H9 (cell line): ENCODE results near the gene CA7. TPM values are rescaled to one million over a fixed set of nuclear protein-coding genes. Genes with fewer than 3 reads are reported as not detected.
A peak's percentile ranks its signal among the peaks of the same experiment; 100 is the strongest.

ENCODE experiments used
- DNase-seq: peaks from one replicate; pipeline ENCODE4 v3.0.0-alpha.2; 2017
- H2AFZ ChIP-seq: one replicate; pipeline ENCODE4 v1.6.1; 2013; ENCODE audit warnings: mild to moderate bottlenecking, low read length, control low read depth, moderate library complexity
- H2AK5ac ChIP-seq: 2 replicates; pipeline ENCODE4 v1.6.1; 2013; ENCODE audit warnings: low read length, control low read depth, mixed read lengths; ENCODE audit not compliant: insufficient read length
- H2BK120ac ChIP-seq: one replicate; pipeline ENCODE4 v1.6.1; 2013; ENCODE audit warnings: low read depth, mild to moderate bottlenecking, low read length, control low read depth, inconsistent platforms; ENCODE audit not compliant: poor library complexity, severe bottlenecking
- H2BK12ac ChIP-seq: 2 replicates; pipeline ENCODE4 v1.6.1; 2013; ENCODE audit warnings: low read length, control low read depth, mixed read lengths, low read depth; ENCODE audit not compliant: insufficient read length
- H2BK15ac ChIP-seq: 2 replicates; pipeline ENCODE4 v1.6.1; 2013; ENCODE audit warnings: low read depth, low read length, control low read depth
- H2BK20ac ChIP-seq: one replicate; pipeline ENCODE4 v1.6.1; 2013; ENCODE audit warnings: low read depth, mild to moderate bottlenecking, low read length, control low read depth, inconsistent platforms; ENCODE audit not compliant: poor library complexity, severe bottlenecking
- H2BK5ac ChIP-seq: 2 replicates; pipeline ENCODE4 v1.6.1; 2013; ENCODE audit warnings: low read length, control low read depth, mixed read lengths; ENCODE audit not compliant: insufficient read length
- H3K14ac ChIP-seq: 2 replicates; pipeline ENCODE4 v1.6.1; 2013; ENCODE audit warnings: low read length, control low read depth; ENCODE audit not compliant: insufficient read depth
- H3K18ac ChIP-seq: 2 replicates; pipeline ENCODE4 v1.6.1; 2013; ENCODE audit warnings: low read depth, mild to moderate bottlenecking, mixed read lengths, low read length, control low read depth; ENCODE audit not compliant: insufficient read length
- H3K23ac ChIP-seq: 2 replicates; pipeline ENCODE4 v1.6.1; 2013; ENCODE audit warnings: low read length, control low read depth, mixed read lengths, low read depth; ENCODE audit not compliant: insufficient read length
- H3K23me2 ChIP-seq: 2 replicates; pipeline ENCODE4 v1.6.1; 2013; ENCODE audit warnings: low read depth, mild to moderate bottlenecking, mixed read lengths, low read length, control low read depth; ENCODE audit not compliant: insufficient read length, poor library complexity, severe bottlenecking
- H3K27ac ChIP-seq: 2 replicates; pipeline ENCODE4 v1.5.1; 2013; ENCODE audit warnings: low read length, control low read depth, mixed read lengths, low read depth; ENCODE audit not compliant: insufficient read length
- H3K27me3 ChIP-seq: 2 replicates; pipeline ENCODE4 v1.6.1; 2013; ENCODE audit warnings: low read length, control low read depth, inconsistent platforms; ENCODE audit not compliant: insufficient read depth
- H3K4ac ChIP-seq: 2 replicates; pipeline ENCODE4 v1.6.1; 2013; ENCODE audit warnings: low read depth, mild to moderate bottlenecking, control low read depth, inconsistent platforms, low read length, moderate library complexity
- H3K4me1 ChIP-seq: 2 replicates; pipeline ENCODE4 v1.6.1; 2013; ENCODE audit warnings: low read length, control low read depth, inconsistent platforms; ENCODE audit not compliant: insufficient read depth
- H3K4me2 ChIP-seq: 2 replicates; pipeline ENCODE4 v1.6.1; 2013; ENCODE audit warnings: low read length, control low read depth, mixed read lengths; ENCODE audit not compliant: insufficient read length, insufficient read depth
- H3K56ac ChIP-seq: 2 replicates; pipeline ENCODE4 v1.6.1; 2013; ENCODE audit warnings: low read depth, mild to moderate bottlenecking, mixed read lengths, low read length, control low read depth; ENCODE audit not compliant: insufficient read length
- H3K79me1 ChIP-seq: 2 replicates; pipeline ENCODE4 v1.6.1; 2013; ENCODE audit warnings: low read depth, mild to moderate bottlenecking, moderate library complexity, low read length, control low read depth, inconsistent platforms; ENCODE audit not compliant: insufficient read depth, poor library complexity, severe bottlenecking
- H3K79me2 ChIP-seq: 2 replicates; pipeline ENCODE4 v1.6.1; 2013; ENCODE audit warnings: low read length, control low read depth, inconsistent platforms; ENCODE audit not compliant: insufficient read depth
- H3K9ac ChIP-seq: 2 replicates; pipeline ENCODE4 v1.6.1; 2013; ENCODE audit warnings: low read length, control low read depth, mixed read lengths; ENCODE audit not compliant: insufficient read length; ENCODE audit errors: extremely low read depth
- H3K9me3 ChIP-seq: one replicate; pipeline ENCODE4 v1.6.1; 2013; ENCODE audit warnings: low read depth, low read length, inconsistent platforms; ENCODE audit not compliant: control insufficient read depth
- H3T11ph ChIP-seq: one replicate; pipeline ENCODE4 v1.6.1; 2013; ENCODE audit warnings: mild to moderate bottlenecking, low read length, control low read depth, inconsistent platforms
- H4K20me1 ChIP-seq: one replicate; pipeline ENCODE4 v1.6.1; 2013; ENCODE audit not compliant: control insufficient read depth, insufficient read length, insufficient read depth
- H4K5ac ChIP-seq: 2 replicates; pipeline ENCODE4 v1.6.1; 2013; ENCODE audit warnings: low read depth, mild to moderate bottlenecking, mixed read lengths, low read length, control low read depth; ENCODE audit not compliant: insufficient read length
- H4K8ac ChIP-seq: replicated peaks from 2 replicates; pipeline ENCODE4 v1.6.1; 2013; ENCODE audit warnings: low read length, control low read depth, mixed read lengths, low read depth; ENCODE audit not compliant: insufficient read length
- H4K91ac ChIP-seq: 2 replicates; pipeline ENCODE4 v1.6.1; 2013; ENCODE audit warnings: low read depth, mild to moderate bottlenecking, moderate library complexity, mixed read lengths, low read length, control low read depth; ENCODE audit not compliant: insufficient read length
- H3K27ac Mint-ChIP-seq, 3 experiments: 2 replicates in 2 of 3; 3 replicates in 1 of 3; pipeline ENCODE4 v1.8.0; 2020 to 2021; ENCODE audit warnings: mixed read lengths in 3 of 3, mild to moderate bottlenecking in 1 of 3, moderate library complexity in 1 of 3
- H3K27me3 Mint-ChIP-seq: 2 replicates; pipeline ENCODE4 v1.8.0; 2021; ENCODE audit warnings: low read depth, mild to moderate bottlenecking, moderate library complexity, mixed read lengths
- H3K36me3 Mint-ChIP-seq, 3 experiments: 2 replicates in 2 of 3; 3 replicates in 1 of 3; pipeline ENCODE4 v1.8.0; 2020 to 2021; ENCODE audit warnings: low read depth in 3 of 3, mixed read lengths in 3 of 3; ENCODE audit not compliant: insufficient read depth in 1 of 3
- H3K4me1 Mint-ChIP-seq, 2 experiments: 2 replicates each; pipeline ENCODE4 v1.8.0; 2020; ENCODE audit warnings: mixed read lengths in 2 of 2
- H3K4me3 Mint-ChIP-seq, 2 experiments: 2 replicates in 1 of 2; 3 replicates in 1 of 2; pipeline ENCODE4 v1.8.0; 2020 to 2021; ENCODE audit warnings: mild to moderate bottlenecking in 2 of 2, mixed read lengths in 2 of 2, moderate library complexity in 1 of 2
- H3K9me3 Mint-ChIP-seq, 2 experiments: 2 replicates in 1 of 2; 3 replicates in 1 of 2; pipeline ENCODE4 v1.8.0; 2020; ENCODE audit warnings: mild to moderate bottlenecking in 2 of 2, mixed read lengths in 2 of 2, moderate library complexity in 1 of 2
- CTCF ChIP-seq: fragments of 200-600 bp; sonication (generic); conservative IDR thresholded peaks from 3 replicates; pipeline ENCODE4 v1.8.0; 2021; ENCODE audit warnings: antibody characterized with exemption, mild to moderate bottlenecking
- WGBS: extraction: QIAGEN DNeasy Blood & Tissue Kit; methylation state at CpG from one replicate; pipeline ENCODE4 v1.1.7; 2013; ENCODE audit warnings: missing lambda C conversion rate, low lambda C conversion rate, mixed read lengths; ENCODE audit not compliant: insufficient read length; ENCODE audit errors: extremely low coverage; 5-methylcytosine and 5-hydroxymethylcytosine counted together
- total RNA-seq: library from RNA; stranded (reverse); gene quantifications from 2 replicates; pipeline ENCODE4 v1.2.1, GENCODE V29; 2021

Gene CA7
- total RNA-seq, 1 experiment from 2014 or later = 0.81 TPM

- H3K9me3 Mint-ChIP-seq = no peaks in the 10 kb centered on the region
- H3K4me1 ChIP-seq = no peaks in the 10 kb centered on the region; the same call in 1 of the 2 replicates
- peaks cover 2 to 16% of the 10 kb centered on the region in 2 experiments; a peak in 3 of 4 replicates for H3K4me1 Mint-ChIP-seq
- H2AFZ ChIP-seq = peak overlapping the region; percentile 50
- no peaks in the 10 kb centered on the region for H3K9me3 ChIP-seq
- H3K27ac Mint-ChIP-seq = no peak overlapping the region
- H4K20me1 ChIP-seq = no peaks in the 10 kb centered on the region
- H2BK20ac ChIP-seq = no peak overlapping the region
- no peak overlapping the region for H3K9ac ChIP-seq
- no peak overlapping the region for H2BK120ac ChIP-seq
- no CpG with 5 or more reads among the region's 14 CpGs for WGBS
- peaks cover 13% of the 10 kb centered on the region for H3K23me2 ChIP-seq
- no peaks in the 10 kb centered on the region for H3K79me2 ChIP-seq
- H3T11ph ChIP-seq = no peak overlapping the region
- peaks cover 91% of the 10 kb centered on the region for H3K27me3 Mint-ChIP-seq
- H3K36me3 Mint-ChIP-seq = no peaks in the 10 kb centered on the region; a peak in 1 of 7 replicates
- no peak overlapping the region for H4K5ac ChIP-seq
- H3K23ac ChIP-seq = no peak overlapping the region
- TF ChIP-seq CTCF = no peak
- no peak overlapping the region for H3K18ac ChIP-seq
- no peak overlapping the region for H2BK15ac ChIP-seq
- H3K79me1 ChIP-seq = no peaks in the 10 kb centered on the region
- peaks cover 17% of the 10 kb centered on the region for H3K27me3 ChIP-seq
- H4K91ac ChIP-seq = no peak overlapping the region
- no peak overlapping the region for H2BK5ac ChIP-seq
- H3K56ac ChIP-seq = no peak overlapping the region
- H3K14ac ChIP-seq = no peak overlapping the region
- no peak overlapping the region for H2AK5ac ChIP-seq
- peak; percentile 60 for DNase-seq
- no peak overlapping the region for H3K27ac ChIP-seq
- peak overlapping the region; percentile 67 for H3K4me2 ChIP-seq
- no peak overlapping the region for H2BK12ac ChIP-seq
- H4K8ac ChIP-seq = no peak overlapping the region
- no peak overlapping the region for H3K4ac ChIP-seq
- peak overlapping the region; percentile 68 to 81 for H3K4me3 Mint-ChIP-seq
These were observed 239 bp upstream of the CA7 start for GRCh38 chr16:66844009-66844341.
